Forelimb muscle (tissue), 1 donor: ENCODE data around the gene SPHK2. TPM values are rescaled to one million over a fixed set of nuclear protein-coding genes. Genes with fewer than 3 reads are reported as not detected.
"Not testable (repeated sequence)": the region's sequence is repeated elsewhere in the genome, so short reads cannot be mapped to it uniquely, and the experiment has no call there.

ENCODE experiments used
- DNase-seq: peaks from one replicate; pipeline ENCODE4 v3.0.0-alpha.2; 2013; ENCODE audit warnings: low read depth
- polyA plus RNA-seq: library from polyadenylated mRNA; unstranded; fragments of 120-200 nt; gene quantifications from one replicate; pipeline ENCODE4 v1.2.1, GENCODE V29; 2013; ENCODE audit not compliant: insufficient read length

Gene SPHK2
- polyA plus RNA-seq, 1 donor, result 9.0 TPM

- peak; percentile 90 for DNase-seq
Observed at GRCh38 chr19:48637449-48637947, 18.2 kb downstream of the SPHK2 start.

GRCh38 chr19:48637948-48638830, 18.9 kb downstream of the SPHK2 start:
- peak; percentile 84 for DNase-seq

GRCh38 chr19:48638831-48639381, 19.6 kb downstream of the SPHK2 start:
- DNase-seq, result no peak

GRCh38 chr19:48639483-48640375, 20.4 kb downstream of the SPHK2 start:
- no peak for DNase-seq

- no peak for DNase-seq
Observed at GRCh38 chr19:48641850-48642249, 22.5 kb downstream of the SPHK2 start.

GRCh38 chr19:48642862-48643261, 23.6 kb downstream of the SPHK2 start:
- no peak for DNase-seq

- no peak for DNase-seq
Observed at GRCh38 chr19:48644355-48644754, 25.0 kb downstream of the SPHK2 start.

GRCh38 chr19:48644839-48645619, 25.7 kb downstream of the SPHK2 start:
- DNase-seq, result no peak

GRCh38 chr19:48645620-48646000, 26.3 kb downstream of the SPHK2 start:
- DNase-seq, result no peak

- DNase-seq, result no peak
Observed at GRCh38 chr19:48646001-48646721, 26.9 kb downstream of the SPHK2 start, which contains the start of gene CA11. TSS of gene CA11 (minus strand) at chr19:48646187. CDS start at chr19:48645632, 555 bp downstream.

- DNase-seq, result no peak
Observed at GRCh38 chr19:48646722-48647216, 27.5 kb downstream of the SPHK2 start.

GRCh38 chr19:48648134-48648533, 28.8 kb downstream of the SPHK2 start:
- no peak for DNase-seq

- DNase-seq, result no peak
Observed at GRCh38 chr19:48650974-48651682, 31.8 kb downstream of the SPHK2 start.

- no peak for DNase-seq
Observed at GRCh38 chr19:48651683-48652048, 32.4 kb downstream of the SPHK2 start.

- no peak for DNase-seq
Observed at GRCh38 chr19:48654299-48655059, 35.2 kb downstream of the SPHK2 start.

- DNase-seq, result no peak
Observed at GRCh38 chr19:48656840-48657474, 37.7 kb downstream of the SPHK2 start.

GRCh38 chr19:48657828-48658227, 38.5 kb downstream of the SPHK2 start:
- DNase-seq, result not testable (repeated sequence)

GRCh38 chr19:48658483-48658882, 39.2 kb downstream of the SPHK2 start:
- no peak for DNase-seq
